Right lobe of liver (tissue), 4 donors: ENCODE results near the gene EHMT2.

Experiments
- CTCF ChIP-seq, 4 donors: fragments of 200-600 bp in 3 of 4; fragments of 450-650 bp in 1 of 4; IDR thresholded peaks; one replicate each; pipeline versions ENCODE4 v1.5.1 to v1.8.0; 2016 to 2022; ENCODE audit warnings: antibody characterized with exemption in 4 of 4, mild to moderate bottlenecking in 2 of 4
- POLR2A ChIP-seq: fragments of 450-650 bp; IDR thresholded peaks from one replicate; pipeline ENCODE4 v1.6.1; 2017; ENCODE audit warnings: antibody characterized with exemption, mild to moderate bottlenecking
- donor health status: DM: no; HTN: no; CAD: no.
- donor health status: DM: no; HTN: no; CAD: no.
- donor health status: DM: no; HTN: yes; CAD: no.

GRCh38 chr6:31869343-31869742 lies 28.2 kb downstream of the EHMT2 start:
- TF ChIP-seq CTCF (IDR thresholded peaks at IDR 0.05) (no peak), POLR2A (no peak)
